ENCODE measurements around the gene TYMP. TPM values are rescaled to one million over a fixed set of nuclear protein-coding genes. Genes with fewer than 3 reads are reported as not detected.

TYMP gene
- total RNA-seq, 1 donor from 2014 or later = 82.0 TPM

DNA sequence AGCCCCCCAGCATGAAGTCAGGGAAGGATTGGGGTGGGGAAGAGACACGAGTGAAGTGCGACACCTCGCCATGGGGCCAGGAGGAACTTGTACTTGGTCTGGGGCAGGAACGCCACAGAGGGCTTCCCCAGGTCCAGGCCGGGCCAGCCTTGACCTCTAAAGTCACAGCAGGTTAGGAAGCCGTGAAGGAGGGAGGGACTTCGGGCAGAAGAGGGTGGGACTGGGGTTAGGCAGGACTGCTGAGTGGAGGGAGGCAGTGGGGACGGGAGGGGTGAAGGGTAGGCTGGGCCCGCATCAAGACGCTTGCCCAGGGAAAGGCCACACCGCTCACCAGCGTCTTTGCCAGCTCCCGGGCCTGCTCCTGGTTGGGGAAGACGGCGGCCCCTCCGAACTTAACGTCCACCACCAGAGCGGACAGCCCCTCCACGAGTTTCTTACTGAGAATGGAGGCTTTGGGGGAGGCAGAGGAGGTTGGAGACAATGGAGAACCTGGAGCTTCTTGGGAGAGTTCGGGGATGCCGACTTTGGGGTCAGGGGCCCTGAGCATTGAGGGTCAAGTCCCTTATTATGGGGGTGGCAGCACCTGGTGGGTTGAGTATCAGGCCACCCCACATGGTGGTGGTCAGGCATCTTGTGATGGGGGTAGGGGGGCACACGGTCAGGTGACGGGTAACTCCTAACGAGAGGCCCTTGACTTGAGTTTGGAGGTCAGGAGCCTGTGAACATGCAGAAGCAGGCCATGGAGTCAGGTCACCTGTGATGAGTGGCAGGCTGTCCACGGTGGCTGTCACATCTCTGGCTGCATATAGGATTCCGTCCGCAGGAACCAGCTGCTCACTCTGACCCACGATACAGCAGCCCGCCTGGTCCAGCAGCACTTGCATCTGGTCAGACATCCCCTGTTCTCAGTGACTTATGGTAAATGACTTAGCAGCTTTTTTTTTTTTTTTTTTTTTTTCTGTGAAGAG, 2.7 kb downstream of the TYMP start:
- no peaks in the 10 kb centered on the region for H3K9me3 ChIP-seq
- no peaks in the 10 kb centered on the region for H3K27me3 ChIP-seq
- TF ChIP-seq, protein P1, sequence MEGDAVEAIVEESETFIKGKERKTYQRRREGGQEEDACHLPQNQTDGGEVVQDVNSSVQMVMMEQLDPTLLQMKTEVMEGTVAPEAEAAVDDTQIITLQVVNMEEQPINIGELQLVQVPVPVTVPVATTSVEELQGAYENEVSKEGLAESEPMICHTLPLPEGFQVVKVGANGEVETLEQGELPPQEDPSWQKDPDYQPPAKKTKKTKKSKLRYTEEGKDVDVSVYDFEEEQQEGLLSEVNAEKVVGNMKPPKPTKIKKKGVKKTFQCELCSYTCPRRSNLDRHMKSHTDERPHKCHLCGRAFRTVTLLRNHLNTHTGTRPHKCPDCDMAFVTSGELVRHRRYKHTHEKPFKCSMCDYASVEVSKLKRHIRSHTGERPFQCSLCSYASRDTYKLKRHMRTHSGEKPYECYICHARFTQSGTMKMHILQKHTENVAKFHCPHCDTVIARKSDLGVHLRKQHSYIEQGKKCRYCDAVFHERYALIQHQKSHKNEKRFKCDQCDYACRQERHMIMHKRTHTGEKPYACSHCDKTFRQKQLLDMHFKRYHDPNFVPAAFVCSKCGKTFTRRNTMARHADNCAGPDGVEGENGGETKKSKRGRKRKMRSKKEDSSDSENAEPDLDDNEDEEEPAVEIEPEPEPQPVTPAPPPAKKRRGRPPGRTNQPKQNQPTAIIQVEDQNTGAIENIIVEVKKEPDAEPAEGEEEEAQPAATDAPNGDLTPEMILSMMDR (IDR thresholded peaks at IDR 0.05) = no peak
- TF ChIP-seq POLR2AphosphoS5 (IDR thresholded peaks at IDR 0.05; ENCODE audit: insufficient read depth in 1 of 2, low read depth in 1 of 2) (peak in 1 of 2 donors; percentile 60), POLR2A (IDR thresholded peaks at IDR 0.05) (no peak)
- intact Hi-C loops (cut with DNase I) = loop anchor here (5.0 to 10.0 kb wide), 2 partner anchors 55 to 262 kb away; partner anchors contain the start of genes CHKB and MAPK12
- DNase-seq (ENCODE audit: extremely low spot score in 2 of 2) = no peak
- peaks cover 0 to 18% of the 10 kb centered on the region in 2 donors for H3K36me3 ChIP-seq
- peaks cover 63% of the 10 kb centered on the region for H3K4me1 ChIP-seq
- H3K4me3 ChIP-seq = peak overlapping the region; percentile 61 to 84
- peak overlapping the region; percentile 92 for H3K27ac ChIP-seq

GRCh38 chr22:50526108-50526833, 3.5 kb downstream of the TYMP start:
- H3K27me3 ChIP-seq = no peaks in the 10 kb centered on the region
- peak overlapping the region; percentile 92 for H3K27ac ChIP-seq
- H3K4me3 ChIP-seq = peak overlapping the region; percentile 61 to 84
- no peak for DNase-seq (ENCODE audit: extremely low spot score in 2 of 2)
- H3K4me1 ChIP-seq = peaks cover 55% of the 10 kb centered on the region
- peaks cover 0 to 27% of the 10 kb centered on the region in 2 donors for H3K36me3 ChIP-seq
- intact Hi-C loops (cut with DNase I) = loop anchor here (5.0 to 10.0 kb wide), 2 partner anchors 56 to 261 kb away; partner anchors contain the start of genes CHKB and MAPK12
- no peaks in the 10 kb centered on the region for H3K9me3 ChIP-seq
- peak in 1 of 2 donors; percentile 28 for TF ChIP-seq POLR2A (IDR thresholded peaks at IDR 0.05)
- no peak for TF ChIP-seq POLR2AphosphoS5 (IDR thresholded peaks at IDR 0.05; ENCODE audit: insufficient read depth in 1 of 2, low read depth in 1 of 2)
- TF ChIP-seq, protein P1 (IDR thresholded peaks at IDR 0.05) = peak in 2 of 3 experiments; percentile 40 to 74

- Histone ChIP-seq H3K27ac (peak overlapping the region; percentile 92), H3K4me3 (peak overlapping the region; percentile 61 to 84), H3K9me3 (no peaks in the 10 kb centered on the region), H3K27me3 (no peaks in the 10 kb centered on the region), H3K36me3 (peaks cover 0 to 32% of the 10 kb centered on the region in 2 donors), H3K4me1 (peaks cover 50% of the 10 kb centered on the region)
- DNase-seq (ENCODE audit: extremely low spot score in 2 of 2) = no peak
- TF ChIP-seq POLR2A (IDR thresholded peaks at IDR 0.05) (no peak), POLR2AphosphoS5 (IDR thresholded peaks at IDR 0.05; ENCODE audit: insufficient read depth in 1 of 2, low read depth in 1 of 2) (no peak)
- TF ChIP-seq, protein P1 (IDR thresholded peaks at IDR 0.05) = no peak
- intact Hi-C loops (cut with DNase I) = loop anchor here (5.0 to 10.0 kb wide), 2 partner anchors 57 to 261 kb away; partner anchors contain the start of genes CHKB and MAPK12
Observed at GRCh38 chr22:50525858-50526107, 4.0 kb downstream of the TYMP start.

GRCh38 chr22:50525104-50525857, 4.5 kb downstream of the TYMP start, which contains the start of gene SCO2:
Gene SCO2, minus strand, starts transcription at chr22:50525598. Its CDS starts 1,187 bp downstream, at chr22:50524411.
- Histone ChIP-seq H3K27ac (peak within 1 kb of the TSS; percentile 92), H3K4me1 (peaks cover 45% of the 10 kb centered on the region), H3K36me3 (peaks cover 0 to 37% of the 10 kb centered on the region in 2 donors), H3K4me3 (peak within 1 kb of the TSS; percentile 61 to 84), H3K9me3 (no peaks in the 10 kb centered on the region), H3K27me3 (no peaks in the 10 kb centered on the region)
- TF ChIP-seq POLR2AphosphoS5 (IDR thresholded peaks at IDR 0.05; ENCODE audit: insufficient read depth in 1 of 2, low read depth in 1 of 2) (peak; percentile 79 to 90), POLR2A (IDR thresholded peaks at IDR 0.05) (peak; percentile 45 to 52)
- TF ChIP-seq, protein P1 (IDR thresholded peaks at IDR 0.05) = peak in 1 of 3 experiments; percentile 45
- intact Hi-C loops (cut with DNase I) = loop anchor here (5.0 to 10.0 kb wide), 2 partner anchors 57 to 260 kb away; partner anchors contain the start of genes CHKB and MAPK12
- no peak for DNase-seq (ENCODE audit: extremely low spot score in 2 of 2)
